HG02884 (cell line): Measurements from ENCODE around the gene IGFBP1.

ENCODE experiments used
- ATAC-seq: cut with Tn5 transposase; IDR thresholded peaks from one replicate; pipeline ENCODE4 v1.9.1; 2021; ENCODE audit warnings: mild to moderate bottlenecking, moderate library complexity; ENCODE audit not compliant: unreplicated experiment

Gene IGFBP1

GRCh38 chr7:45880433-45880860 is 7.8 kb upstream of the IGFBP1 start:
- no peak for ATAC-seq

GRCh38 chr7:45881280-45881758 is 7.0 kb upstream of the IGFBP1 start:
- no peak for ATAC-seq

DNA sequence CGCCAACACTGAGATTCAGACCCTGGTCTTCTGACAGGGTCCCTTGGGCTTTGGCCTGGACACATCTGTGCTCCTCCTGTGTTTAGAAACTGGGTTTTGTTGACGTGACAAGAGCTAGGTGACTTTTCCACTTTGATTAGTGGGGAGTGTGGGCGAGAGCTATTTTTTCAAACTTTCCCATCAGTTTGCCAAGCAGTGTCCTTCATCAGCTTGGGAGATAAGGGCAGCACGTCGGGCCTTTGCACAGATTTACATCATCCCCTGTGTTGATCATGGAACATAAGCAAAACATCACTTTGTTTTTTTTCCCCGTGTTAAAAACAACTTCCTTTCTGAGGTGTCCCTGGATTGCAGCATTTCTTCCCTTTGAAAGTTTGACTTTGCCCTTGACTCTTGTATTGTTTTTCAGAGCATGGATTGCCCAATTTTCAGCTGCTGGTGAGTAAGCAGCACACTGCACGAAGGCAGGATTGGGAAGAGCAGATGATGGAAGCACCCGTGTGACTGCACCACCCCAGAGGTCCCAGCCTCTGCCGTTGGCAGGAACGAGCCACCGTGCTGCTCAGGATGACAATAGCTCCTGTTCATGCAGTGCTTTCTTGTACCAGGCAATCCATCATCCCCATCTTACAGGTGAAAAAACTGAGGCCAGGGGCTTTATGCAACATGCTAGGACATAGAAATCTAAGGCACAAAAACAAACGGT is 6.4 kb upstream of the IGFBP1 start:
- ATAC-seq = no peak

GRCh38 chr7:45882465-45882810 is 5.8 kb upstream of the IGFBP1 start:
- ATAC-seq = no peak

- ATAC-seq = no peak
Observed at GRCh38 chr7:45884136-45884535, 4.2 kb upstream of the IGFBP1 start.

- no peak for ATAC-seq
Observed at GRCh38 chr7:45885264-45885882, 2.9 kb upstream of the IGFBP1 start.

DNA sequence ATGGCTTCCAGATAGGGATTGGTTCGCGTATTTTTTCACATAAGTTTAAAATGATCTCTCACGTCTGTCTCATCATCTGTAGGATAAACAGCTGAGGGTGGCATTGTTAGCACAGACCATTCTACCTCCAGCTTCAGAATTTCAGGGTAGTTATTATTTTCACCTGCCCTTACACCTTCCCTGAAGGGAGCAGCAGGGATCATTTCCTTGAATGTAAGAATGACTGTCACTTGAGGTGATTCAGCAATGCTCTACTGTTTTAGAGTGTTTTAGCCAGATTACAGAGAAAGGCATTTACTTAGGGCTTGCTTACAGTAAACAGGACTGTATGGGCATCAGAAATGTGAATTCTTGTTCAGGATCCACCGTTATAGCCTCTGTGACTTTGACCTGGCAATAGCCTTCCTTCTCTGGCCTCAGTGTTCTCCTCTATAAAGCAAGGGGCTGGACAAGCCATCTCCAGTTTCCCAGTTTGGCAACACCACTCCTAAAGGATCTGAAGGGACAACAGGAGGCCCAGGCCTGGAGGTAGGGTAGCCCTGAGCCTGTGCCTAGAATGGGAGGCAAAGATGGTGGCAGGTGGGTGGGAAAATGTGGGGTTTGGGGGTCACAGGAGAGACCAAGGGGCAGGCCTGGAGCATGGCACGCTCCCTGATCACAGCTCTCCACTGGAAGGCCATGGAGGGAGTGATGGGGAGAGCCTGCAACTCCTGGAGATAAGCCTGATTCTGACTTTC is 1.2 kb upstream of the IGFBP1 start:
- no peak for ATAC-seq

DNA sequence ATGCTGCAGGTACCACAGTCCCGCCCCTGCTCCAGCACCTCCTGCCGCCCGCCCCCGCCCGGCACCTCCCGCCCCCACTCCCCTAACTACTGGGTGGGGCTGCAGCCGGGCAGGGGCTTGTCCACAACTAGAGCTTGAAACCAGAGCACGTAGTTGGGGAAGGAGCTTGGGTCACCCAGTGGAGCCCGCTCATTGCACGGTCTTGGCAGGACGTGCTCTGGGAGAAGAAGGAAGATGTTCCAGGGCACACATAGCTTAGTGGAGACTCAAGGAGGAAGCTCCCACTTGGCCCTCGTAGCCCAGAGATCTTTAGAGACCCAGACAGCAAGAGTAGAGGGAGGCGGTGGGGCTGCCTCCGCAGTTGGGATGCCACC is 692 bp downstream of the IGFBP1 start:
- no peak for ATAC-seq

- no peak for ATAC-seq
Observed at GRCh38 chr7:45889367-45890067, 1.2 kb downstream of the IGFBP1 start.

GRCh38 chr7:45890125-45890901 is 2.0 kb downstream of the IGFBP1 start:
- ATAC-seq = no peak

- ATAC-seq = no peak
Observed at GRCh38 chr7:45890902-45891461, 2.7 kb downstream of the IGFBP1 start.

GRCh38 chr7:45891462-45892402 is 3.4 kb downstream of the IGFBP1 start:
- ATAC-seq = no peak

DNA sequence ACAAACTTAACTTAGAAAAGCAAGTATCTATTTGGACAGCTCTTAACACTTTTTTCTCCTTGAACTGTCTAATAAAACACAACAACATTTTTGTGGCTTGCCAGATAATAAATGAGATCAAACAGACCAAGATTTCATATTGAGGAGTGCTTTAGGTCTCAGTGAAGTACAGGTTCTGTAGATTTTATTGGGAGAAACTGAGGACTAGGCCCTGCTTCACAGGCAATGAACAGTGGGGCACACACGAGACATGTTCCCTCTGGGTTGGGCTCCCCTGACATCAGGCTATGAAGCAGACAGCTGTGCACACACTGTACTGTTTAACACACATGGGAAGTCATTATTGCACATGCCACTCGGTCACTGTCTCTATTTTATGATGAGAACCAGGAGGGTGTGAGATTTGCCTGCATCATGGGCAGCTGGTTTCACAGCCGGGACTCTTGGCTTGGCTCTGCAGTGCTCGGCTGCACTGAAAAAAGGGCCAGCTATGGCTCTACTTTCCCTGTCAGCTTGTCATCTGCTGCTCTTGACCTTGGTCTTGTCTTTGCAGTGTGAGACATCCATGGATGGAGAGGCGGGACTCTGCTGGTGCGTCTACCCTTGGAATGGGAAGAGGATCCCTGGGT is 4.2 kb downstream of the IGFBP1 start:
- no peak for ATAC-seq

- ATAC-seq = no peak
Observed at GRCh38 chr7:45893374-45893995, 5.2 kb downstream of the IGFBP1 start.

DNA sequence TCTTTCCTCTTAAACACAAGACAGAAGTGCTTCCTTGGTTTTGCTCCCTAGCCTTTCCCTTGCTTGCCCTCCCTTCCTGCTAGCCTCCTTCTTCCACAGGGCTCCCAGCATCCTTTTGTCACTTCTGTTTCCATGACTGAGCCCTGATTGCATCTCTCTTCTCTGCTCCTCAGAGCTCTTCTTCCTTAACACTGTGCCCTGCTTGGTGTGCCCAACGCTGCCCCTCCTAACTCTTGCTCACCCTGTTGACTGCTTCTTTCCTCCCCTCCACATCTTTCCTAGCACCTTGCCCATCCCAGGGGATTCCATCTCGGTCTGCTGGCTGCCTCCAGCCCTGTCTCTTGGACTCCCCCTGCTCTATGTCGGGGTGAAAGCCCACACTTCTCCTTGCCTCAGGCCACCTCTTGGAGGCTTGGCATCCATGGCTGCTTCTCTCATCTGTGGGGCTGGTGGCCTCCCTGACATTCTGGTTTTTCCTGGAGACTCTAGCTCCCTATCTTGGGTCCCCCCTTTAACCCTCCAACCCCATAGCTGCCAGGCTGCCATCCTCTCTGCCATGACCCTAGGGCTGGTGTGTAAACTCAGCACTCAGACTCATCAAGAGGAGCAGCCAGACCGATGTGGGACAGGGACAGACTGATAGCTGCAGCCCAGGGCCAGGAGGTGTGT is 5.8 kb downstream of the IGFBP1 start:
- no peak for ATAC-seq

DNA sequence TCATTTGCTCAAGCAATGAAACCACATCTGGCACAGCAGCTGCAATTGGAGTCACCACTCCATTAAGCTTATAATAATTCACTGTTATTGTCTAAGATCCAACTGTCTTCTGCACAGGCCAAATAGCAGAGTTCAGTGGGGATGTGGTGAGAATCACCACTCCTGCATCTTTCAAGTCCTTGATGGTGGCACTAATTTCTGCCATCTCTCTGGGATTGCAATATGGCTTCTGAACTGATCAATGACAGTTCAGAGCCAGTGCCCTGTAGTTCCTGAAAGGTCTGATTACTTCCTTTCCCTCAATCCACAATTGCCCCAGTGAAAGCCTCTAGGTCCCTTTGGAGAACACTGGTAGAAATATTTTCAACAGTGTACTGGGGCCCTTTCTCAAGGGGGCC is 6.4 kb downstream of the IGFBP1 start:
- ATAC-seq = no peak

- ATAC-seq = no peak
Observed at GRCh38 chr7:45897042-45897690, 8.9 kb downstream of the IGFBP1 start.
